ENCODE results near the gene TMEM178A.
"Not testable (repeated sequence)": the region's sequence is repeated elsewhere in the genome, so short reads cannot be mapped to it uniquely, and the experiment has no call there.

TMEM178A gene

DNA sequence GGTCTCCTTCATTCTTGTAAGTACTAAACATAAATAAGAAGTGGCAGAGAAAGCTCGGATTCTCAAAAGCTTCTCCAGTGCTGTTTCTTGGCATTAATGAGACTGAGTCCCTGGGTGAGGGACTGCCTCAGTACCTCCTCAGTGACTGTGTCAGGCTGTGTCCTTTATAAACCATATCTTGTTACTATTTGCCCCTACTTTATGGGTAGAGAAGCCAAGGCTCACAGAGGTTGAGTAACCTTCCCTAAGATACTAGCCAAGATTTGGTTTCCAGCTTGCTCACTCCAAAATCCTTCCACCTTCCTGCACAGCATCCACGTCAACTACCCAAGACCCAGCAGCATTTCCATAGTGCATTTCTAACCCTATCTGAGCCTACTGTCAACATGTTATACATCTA lies 57.8 kb downstream of the TMEM178A start:
- Histone ChIP-seq H3K36me3 (ENCODE audit: control insufficient read depth in 1 of 2, insufficient read depth in 2 of 2, low read length in 2 of 2) (no peaks in the 10 kb centered on the region), H3K9me3 (ENCODE audit: control insufficient read depth in 1 of 2, low read length in 2 of 2) (no peaks in the 10 kb centered on the region), H3K4me1 (ENCODE audit: control insufficient read depth in 1 of 2, insufficient read depth in 2 of 2, low read length in 2 of 2) (no peaks in the 10 kb centered on the region), H3K27ac (ENCODE audit: low read depth, low read length) (no peak overlapping the region), H3K9ac (ENCODE audit: low read depth in 1 of 2, low read length in 2 of 2) (no peak overlapping the region), H3K27me3 (ENCODE audit: control insufficient read depth in 1 of 2, insufficient read depth in 2 of 2, low read length in 2 of 2) (no peaks in the 10 kb centered on the region), H3K4me3 (ENCODE audit: low read depth in 1 of 2, low read length in 2 of 2) (no peak overlapping the region)

DNA sequence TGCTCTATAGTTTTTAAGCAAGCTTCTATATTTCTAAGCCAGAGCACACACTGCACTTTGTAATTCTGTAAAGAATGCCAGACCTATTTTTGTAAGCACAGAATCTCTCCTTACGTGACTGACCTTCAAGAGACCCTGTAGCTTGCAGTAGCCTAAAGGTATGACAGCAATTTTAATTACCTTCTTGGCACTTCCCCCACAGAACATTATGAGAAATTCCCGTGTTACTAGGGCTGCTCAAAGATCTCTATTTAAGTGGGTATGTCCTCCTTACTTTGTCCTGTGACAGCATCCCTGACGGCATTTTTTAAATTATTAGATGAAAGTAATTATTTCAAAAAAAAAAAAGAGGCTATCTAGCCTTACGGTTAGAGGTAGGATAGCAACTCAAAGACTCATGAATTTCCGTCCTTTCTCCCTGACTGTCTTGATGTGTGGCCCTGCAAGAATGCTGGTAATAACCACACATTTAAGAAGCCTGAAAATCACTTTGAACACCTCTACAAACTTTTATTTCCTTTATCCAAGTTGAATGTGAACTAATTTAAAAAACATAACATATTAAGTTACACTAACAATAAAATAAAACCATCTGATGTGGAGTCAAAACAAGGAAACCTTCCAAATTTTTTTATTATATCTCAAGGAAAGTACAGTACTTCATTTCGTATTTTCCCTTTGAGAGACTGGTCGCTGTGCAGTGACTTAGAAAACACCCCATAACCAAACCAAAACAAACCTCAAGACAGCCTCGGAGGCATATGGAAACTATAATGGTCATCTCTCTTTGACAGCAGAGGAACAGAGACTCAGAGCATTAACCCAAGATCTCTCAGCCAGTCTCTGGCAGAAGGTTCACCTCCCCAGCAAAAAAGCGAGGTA lies 58.5 kb downstream of the TMEM178A start:
- Histone ChIP-seq H3K4me1 (ENCODE audit: control insufficient read depth in 1 of 2, insufficient read depth in 2 of 2, low read length in 2 of 2) (no peaks in the 10 kb centered on the region), H3K4me3 (ENCODE audit: low read depth in 1 of 2, low read length in 2 of 2) (no peak overlapping the region), H3K36me3 (ENCODE audit: control insufficient read depth in 1 of 2, insufficient read depth in 2 of 2, low read length in 2 of 2) (no peaks in the 10 kb centered on the region), H3K27me3 (ENCODE audit: control insufficient read depth in 1 of 2, insufficient read depth in 2 of 2, low read length in 2 of 2) (no peaks in the 10 kb centered on the region), H3K9ac (ENCODE audit: low read depth in 1 of 2, low read length in 2 of 2) (no peak overlapping the region), H3K9me3 (ENCODE audit: control insufficient read depth in 1 of 2, low read length in 2 of 2) (no peaks in the 10 kb centered on the region), H3K27ac (ENCODE audit: low read depth, low read length) (no peak overlapping the region)

DNA sequence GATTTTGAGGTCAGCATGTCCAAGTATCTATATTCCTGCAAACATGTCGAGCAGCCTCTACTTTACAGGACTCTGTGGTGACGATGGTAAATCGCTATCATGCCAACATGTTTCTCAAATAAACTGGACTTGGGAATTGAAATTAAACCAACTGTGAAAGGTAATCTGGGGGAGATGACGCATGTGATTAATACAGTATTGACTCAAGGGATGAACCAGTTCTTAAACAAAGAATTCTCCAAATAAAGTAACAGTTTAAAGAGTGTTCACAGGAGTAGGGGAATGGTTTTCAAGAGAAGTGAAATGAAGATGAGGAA lies 59.1 kb downstream of the TMEM178A start:
- Histone ChIP-seq H3K27ac (ENCODE audit: low read depth, low read length) (no peak overlapping the region), H3K27me3 (ENCODE audit: control insufficient read depth in 1 of 2, insufficient read depth in 2 of 2, low read length in 2 of 2) (no peaks in the 10 kb centered on the region), H3K9ac (ENCODE audit: low read depth in 1 of 2, low read length in 2 of 2) (no peak overlapping the region), H3K36me3 (ENCODE audit: control insufficient read depth in 1 of 2, insufficient read depth in 2 of 2, low read length in 2 of 2) (no peaks in the 10 kb centered on the region), H3K4me1 (ENCODE audit: control insufficient read depth in 1 of 2, insufficient read depth in 2 of 2, low read length in 2 of 2) (no peaks in the 10 kb centered on the region), H3K9me3 (ENCODE audit: control insufficient read depth in 1 of 2, low read length in 2 of 2) (no peaks in the 10 kb centered on the region), H3K4me3 (ENCODE audit: low read depth in 1 of 2, low read length in 2 of 2) (no peak overlapping the region)

DNA sequence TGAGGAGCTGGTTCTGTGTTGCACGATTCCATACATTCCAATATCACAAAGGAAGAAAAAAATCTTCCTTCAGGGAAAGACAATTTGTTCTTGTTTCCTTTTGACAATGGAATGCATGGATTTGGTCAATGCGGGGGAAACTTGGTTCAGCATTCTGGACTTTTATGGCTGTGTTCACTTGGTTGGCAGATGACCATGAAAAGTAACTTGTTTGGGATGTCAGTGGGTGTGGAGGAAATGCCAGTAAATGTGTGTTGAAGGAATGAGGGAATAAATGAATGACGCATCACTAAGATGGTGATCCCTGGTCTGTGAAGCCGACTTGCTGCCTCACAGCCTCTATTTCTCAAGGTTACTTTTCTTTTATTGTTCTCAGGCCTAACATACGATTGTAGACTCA lies 59.7 kb downstream of the TMEM178A start:
- H3K27me3 ChIP-seq (ENCODE audit: control insufficient read depth in 1 of 2, insufficient read depth in 2 of 2, low read length in 2 of 2): no peaks in the 10 kb centered on the region
- H3K4me3 ChIP-seq (ENCODE audit: low read depth in 1 of 2, low read length in 2 of 2): no peak overlapping the region
- peaks cover 0 to 1% of the 10 kb centered on the region in 2 donors for H3K36me3 ChIP-seq (ENCODE audit: control insufficient read depth in 1 of 2, insufficient read depth in 2 of 2, low read length in 2 of 2)
- H3K9me3 ChIP-seq (ENCODE audit: control insufficient read depth in 1 of 2, low read length in 2 of 2): no peaks in the 10 kb centered on the region
- no peak overlapping the region for H3K27ac ChIP-seq (ENCODE audit: low read depth, low read length)
- no peak overlapping the region for H3K9ac ChIP-seq (ENCODE audit: low read depth in 1 of 2, low read length in 2 of 2)
- H3K4me1 ChIP-seq (ENCODE audit: control insufficient read depth in 1 of 2, insufficient read depth in 2 of 2, low read length in 2 of 2): no peaks in the 10 kb centered on the region

GRCh38 chr2:39728085-39728484 lies 62.4 kb downstream of the TMEM178A start:
- H3K9me3 ChIP-seq (ENCODE audit: control insufficient read depth in 1 of 2, low read length in 2 of 2); H3K4me1 ChIP-seq (ENCODE audit: control insufficient read depth in 1 of 2, insufficient read depth in 2 of 2, low read length in 2 of 2); H3K4me3 ChIP-seq (ENCODE audit: low read depth in 1 of 2, low read length in 2 of 2); H3K9ac ChIP-seq (ENCODE audit: low read depth in 1 of 2, low read length in 2 of 2); H3K27me3 ChIP-seq (ENCODE audit: control insufficient read depth in 1 of 2, insufficient read depth in 2 of 2, low read length in 2 of 2); H3K27ac ChIP-seq (ENCODE audit: low read depth, low read length); H3K36me3 ChIP-seq (ENCODE audit: control insufficient read depth in 1 of 2, insufficient read depth in 2 of 2, low read length in 2 of 2): not testable (repeated sequence)

DNA sequence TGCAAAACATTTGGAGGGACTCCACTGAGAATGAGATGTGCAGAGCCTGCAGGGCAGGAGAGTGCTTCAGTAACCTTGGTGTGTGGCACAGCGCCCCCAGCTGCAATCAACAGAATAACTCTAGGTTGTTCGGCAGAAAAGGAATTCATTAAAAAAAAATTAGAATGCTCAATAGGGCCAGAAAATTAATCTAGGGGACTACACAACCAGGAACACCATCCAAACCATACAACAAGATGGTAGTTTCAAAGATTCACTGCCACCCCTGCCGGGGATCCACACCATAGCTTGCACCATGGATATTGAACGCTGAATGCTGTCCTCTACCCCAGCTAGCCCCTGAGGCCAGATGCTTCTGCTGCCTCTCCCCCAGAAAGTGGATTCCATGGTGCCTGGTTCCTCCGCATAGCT lies 63.2 kb downstream of the TMEM178A start:
- H3K9me3 ChIP-seq (ENCODE audit: control insufficient read depth in 1 of 2, low read length in 2 of 2): no peaks in the 10 kb centered on the region
- no peak overlapping the region for H3K4me3 ChIP-seq (ENCODE audit: low read depth in 1 of 2, low read length in 2 of 2)
- H3K27ac ChIP-seq (ENCODE audit: low read depth, low read length): no peak overlapping the region
- H3K9ac ChIP-seq (ENCODE audit: low read depth in 1 of 2, low read length in 2 of 2): no peak overlapping the region
- H3K36me3 ChIP-seq (ENCODE audit: control insufficient read depth in 1 of 2, insufficient read depth in 2 of 2, low read length in 2 of 2): peaks cover 7 to 10% of the 10 kb centered on the region in 2 donors
- H3K4me1 ChIP-seq (ENCODE audit: control insufficient read depth in 1 of 2, insufficient read depth in 2 of 2, low read length in 2 of 2): no peaks in the 10 kb centered on the region
- no peaks in the 10 kb centered on the region for H3K27me3 ChIP-seq (ENCODE audit: control insufficient read depth in 1 of 2, insufficient read depth in 2 of 2, low read length in 2 of 2)

- no peak overlapping the region for H3K9ac ChIP-seq (ENCODE audit: low read depth in 1 of 2, low read length in 2 of 2)
- H3K9me3 ChIP-seq (ENCODE audit: control insufficient read depth in 1 of 2, low read length in 2 of 2): no peaks in the 10 kb centered on the region
- H3K36me3 ChIP-seq (ENCODE audit: control insufficient read depth in 1 of 2, insufficient read depth in 2 of 2, low read length in 2 of 2): peaks cover 7 to 18% of the 10 kb centered on the region in 2 donors
- no peaks in the 10 kb centered on the region for H3K4me1 ChIP-seq (ENCODE audit: control insufficient read depth in 1 of 2, insufficient read depth in 2 of 2, low read length in 2 of 2)
- no peaks in the 10 kb centered on the region for H3K27me3 ChIP-seq (ENCODE audit: control insufficient read depth in 1 of 2, insufficient read depth in 2 of 2, low read length in 2 of 2)
- no peak overlapping the region for H3K27ac ChIP-seq (ENCODE audit: low read depth, low read length)
- H3K4me3 ChIP-seq (ENCODE audit: low read depth in 1 of 2, low read length in 2 of 2): no peak overlapping the region
These were observed 64.6 kb downstream of the TMEM178A start for GRCh38 chr2:39730276-39730675.

DNA sequence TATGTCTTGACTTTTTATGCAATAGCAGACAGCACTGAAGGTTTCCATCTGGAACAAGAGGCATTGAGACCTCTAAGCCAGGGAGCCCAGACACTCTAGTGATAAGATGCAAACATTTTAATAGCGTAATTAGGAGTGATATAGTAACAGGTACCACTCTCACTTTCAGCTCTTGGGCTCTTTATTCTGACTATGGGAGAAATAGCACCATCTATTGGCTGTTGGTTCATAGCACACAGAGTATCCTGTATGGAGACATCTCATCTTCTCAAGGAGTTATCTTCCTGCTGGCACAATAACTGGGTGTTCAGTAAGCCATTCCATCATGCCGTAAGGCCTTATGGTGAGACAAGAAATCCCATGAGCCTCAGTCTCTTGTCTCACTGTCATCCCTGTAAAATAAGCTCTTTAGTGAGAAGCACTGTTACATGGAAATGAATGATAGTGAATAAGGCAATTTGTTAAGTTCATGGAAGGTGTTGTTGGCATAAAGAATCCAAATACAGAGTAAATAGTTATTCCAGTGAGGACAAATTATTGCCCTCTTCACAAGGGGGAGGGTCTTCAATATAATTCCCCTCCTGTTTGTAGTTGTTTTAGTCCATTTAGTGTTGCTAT lies 65.1 kb downstream of the TMEM178A start:
- Histone ChIP-seq H3K4me1 (ENCODE audit: control insufficient read depth in 1 of 2, insufficient read depth in 2 of 2, low read length in 2 of 2) (no peaks in the 10 kb centered on the region), H3K36me3 (ENCODE audit: control insufficient read depth in 1 of 2, insufficient read depth in 2 of 2, low read length in 2 of 2) (peaks cover 12 to 23% of the 10 kb centered on the region in 2 donors), H3K9ac (ENCODE audit: low read depth in 1 of 2, low read length in 2 of 2) (no peak overlapping the region), H3K27me3 (ENCODE audit: control insufficient read depth in 1 of 2, insufficient read depth in 2 of 2, low read length in 2 of 2) (no peaks in the 10 kb centered on the region), H3K4me3 (ENCODE audit: low read depth in 1 of 2, low read length in 2 of 2) (no peak overlapping the region), H3K27ac (ENCODE audit: low read depth, low read length) (no peak overlapping the region), H3K9me3 (ENCODE audit: control insufficient read depth in 1 of 2, low read length in 2 of 2) (no peaks in the 10 kb centered on the region)

DNA sequence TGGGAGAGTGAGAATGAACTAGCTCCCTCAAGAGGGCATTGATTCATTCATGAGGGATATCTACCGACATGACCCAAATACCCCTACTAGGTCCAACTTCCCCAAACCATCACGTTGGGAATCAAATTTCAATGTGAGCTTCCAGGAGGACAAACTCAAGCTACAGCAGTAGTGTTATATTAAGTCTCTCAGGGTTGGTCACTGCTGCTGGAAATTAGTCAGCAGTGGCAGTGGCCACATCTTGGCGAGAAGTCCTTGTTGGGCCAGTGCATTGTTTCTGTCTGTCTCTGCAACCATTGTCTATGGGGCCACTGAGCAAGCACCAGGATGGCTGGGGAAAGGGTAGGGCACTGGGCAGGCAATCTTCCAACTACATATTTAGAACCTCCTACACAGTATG lies 65.8 kb downstream of the TMEM178A start:
- no peaks in the 10 kb centered on the region for H3K27me3 ChIP-seq (ENCODE audit: control insufficient read depth in 1 of 2, insufficient read depth in 2 of 2, low read length in 2 of 2)
- H3K27ac ChIP-seq (ENCODE audit: low read depth, low read length): no peak overlapping the region
- H3K9me3 ChIP-seq (ENCODE audit: control insufficient read depth in 1 of 2, low read length in 2 of 2): no peaks in the 10 kb centered on the region
- no peak overlapping the region for H3K4me3 ChIP-seq (ENCODE audit: low read depth in 1 of 2, low read length in 2 of 2)
- no peak overlapping the region for H3K9ac ChIP-seq (ENCODE audit: low read depth in 1 of 2, low read length in 2 of 2)
- peaks cover 15 to 29% of the 10 kb centered on the region in 2 donors for H3K36me3 ChIP-seq (ENCODE audit: control insufficient read depth in 1 of 2, insufficient read depth in 2 of 2, low read length in 2 of 2)
- no peaks in the 10 kb centered on the region for H3K4me1 ChIP-seq (ENCODE audit: control insufficient read depth in 1 of 2, insufficient read depth in 2 of 2, low read length in 2 of 2)

DNA sequence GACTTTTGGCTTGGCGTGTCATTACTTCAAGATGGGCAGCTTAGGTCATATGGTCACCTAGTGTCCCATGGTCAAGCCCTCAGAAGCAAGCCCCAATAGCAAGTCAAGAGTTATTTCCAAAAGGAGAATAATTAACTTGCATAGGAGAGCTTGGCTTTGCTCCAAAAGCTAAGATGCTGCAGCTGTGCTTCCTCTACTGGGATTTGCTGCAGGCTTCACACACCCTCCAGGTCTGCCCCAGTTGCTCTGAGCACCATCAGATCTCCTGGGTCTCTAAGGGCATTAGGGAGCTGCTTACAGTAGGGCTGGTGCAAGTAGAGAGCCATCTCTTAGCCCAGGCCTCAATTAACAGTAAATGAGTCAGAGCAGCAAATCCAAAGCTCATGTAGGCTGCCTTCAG lies 66.8 kb downstream of the TMEM178A start:
- peaks cover 21 to 36% of the 10 kb centered on the region in 2 donors for H3K36me3 ChIP-seq (ENCODE audit: control insufficient read depth in 1 of 2, insufficient read depth in 2 of 2, low read length in 2 of 2)
- H3K27me3 ChIP-seq (ENCODE audit: control insufficient read depth in 1 of 2, insufficient read depth in 2 of 2, low read length in 2 of 2): no peaks in the 10 kb centered on the region
- no peak overlapping the region for H3K27ac ChIP-seq (ENCODE audit: low read depth, low read length)
- H3K4me3 ChIP-seq (ENCODE audit: low read depth in 1 of 2, low read length in 2 of 2): no peak overlapping the region
- no peaks in the 10 kb centered on the region for H3K9me3 ChIP-seq (ENCODE audit: control insufficient read depth in 1 of 2, low read length in 2 of 2)
- no peaks in the 10 kb centered on the region for H3K4me1 ChIP-seq (ENCODE audit: control insufficient read depth in 1 of 2, insufficient read depth in 2 of 2, low read length in 2 of 2)
- H3K9ac ChIP-seq (ENCODE audit: low read depth in 1 of 2, low read length in 2 of 2): no peak overlapping the region

All from duodenal mucosa (tissue), 2 donors.